DMS114 treated with DMSO at 0.1 percent for 48 hours (cell line): ENCODE data around the gene OBSCN.

ENCODE experiments used
- DNase-seq: peaks from one replicate; lab custom pipeline; 2025; ENCODE audit not compliant: unreplicated experiment; lab: John Stamatoyannopoulos, UW

Gene OBSCN

GRCh38 chr1:228408869-228409805 is 201.3 kb downstream of the OBSCN start:
- no peak for DNase-seq

- DNase-seq, result no peak
These were observed 202.2 kb downstream of the OBSCN start for GRCh38 chr1:228410015-228410414.

GRCh38 chr1:228410671-228411070 is 202.8 kb downstream of the OBSCN start:
- no peak for DNase-seq

- no peak for DNase-seq
These were observed 203.3 kb downstream of the OBSCN start for GRCh38 chr1:228411121-228411520.

DNA sequence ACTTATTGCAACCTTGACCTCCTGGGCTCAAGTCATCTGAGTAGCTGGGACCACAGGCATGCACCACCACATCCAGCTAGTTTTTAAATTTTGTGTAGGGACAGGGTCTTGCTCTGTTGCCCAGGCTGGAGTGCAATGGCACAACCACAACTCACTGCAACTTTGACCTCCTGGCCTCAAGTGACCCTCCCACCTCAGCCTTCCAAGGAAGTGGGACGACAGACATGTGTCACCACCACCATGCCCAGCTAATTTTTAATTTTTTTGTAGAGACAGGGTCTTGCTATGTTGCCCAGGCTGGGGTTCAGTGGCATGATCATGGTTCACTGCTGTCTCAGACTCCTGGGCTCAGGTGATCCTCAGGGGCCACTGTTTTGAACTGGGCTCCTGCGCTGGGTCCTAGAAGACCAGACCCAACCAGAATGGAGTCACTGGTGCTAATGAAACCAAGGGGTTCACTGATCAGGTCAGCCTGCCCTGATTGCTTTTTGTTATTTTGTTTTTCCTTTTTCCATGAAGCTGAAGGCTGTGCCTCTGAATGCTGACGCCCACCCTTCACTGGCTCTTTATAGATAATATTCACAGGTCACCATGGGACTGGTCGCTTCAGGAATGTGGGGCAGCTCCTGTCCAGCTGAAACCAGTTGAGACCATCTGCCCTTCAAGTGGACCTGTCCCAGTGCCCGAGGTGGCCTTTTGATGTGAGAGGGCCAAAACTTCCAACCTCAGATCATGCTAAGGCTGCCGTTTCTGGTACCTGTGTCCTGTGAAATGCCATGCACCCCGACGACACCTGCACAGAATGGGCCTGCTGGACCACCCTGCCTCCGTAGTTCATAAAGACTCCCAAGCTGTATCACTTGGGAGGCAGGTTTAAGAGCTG is 203.9 kb downstream of the OBSCN start:
- DNase-seq, result no peak

DNA sequence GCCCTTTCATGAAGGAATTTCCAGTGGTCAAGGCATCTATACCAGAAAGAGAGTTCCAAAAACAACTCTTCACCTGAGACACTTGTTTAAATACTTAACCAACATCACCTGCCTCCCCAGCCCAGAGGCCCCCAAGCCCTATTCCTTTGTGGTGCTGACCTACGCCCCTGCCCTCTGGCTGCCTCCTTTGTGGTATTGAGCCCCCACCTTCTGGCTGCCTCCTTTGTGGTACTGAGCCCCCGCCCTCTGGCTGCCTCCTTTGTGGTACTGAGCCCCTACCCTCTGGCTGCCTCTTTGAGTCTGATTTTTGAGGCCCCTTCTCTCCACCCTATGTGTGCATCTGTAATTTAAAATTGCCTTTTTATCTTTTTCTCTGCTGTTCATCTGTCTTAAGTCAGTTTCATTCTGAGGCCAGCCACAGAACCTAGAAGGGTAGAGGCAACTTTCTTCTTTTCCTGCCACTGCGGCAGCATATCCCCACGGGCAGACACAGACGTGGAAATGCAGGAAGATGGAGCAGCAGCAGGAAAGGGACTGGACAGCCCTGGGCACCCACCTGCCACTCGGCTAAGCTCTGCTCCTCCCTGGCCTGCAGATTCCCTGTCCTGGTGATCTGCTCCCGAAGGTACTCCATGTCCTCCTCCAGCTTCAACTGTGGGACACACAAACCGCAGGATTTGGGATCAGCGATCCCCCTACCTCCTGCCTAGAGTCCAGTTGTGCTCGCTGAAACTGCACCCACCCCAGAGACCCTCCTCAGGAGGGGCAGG is 205.6 kb downstream of the OBSCN start:
- DNase-seq, result no peak

DNA sequence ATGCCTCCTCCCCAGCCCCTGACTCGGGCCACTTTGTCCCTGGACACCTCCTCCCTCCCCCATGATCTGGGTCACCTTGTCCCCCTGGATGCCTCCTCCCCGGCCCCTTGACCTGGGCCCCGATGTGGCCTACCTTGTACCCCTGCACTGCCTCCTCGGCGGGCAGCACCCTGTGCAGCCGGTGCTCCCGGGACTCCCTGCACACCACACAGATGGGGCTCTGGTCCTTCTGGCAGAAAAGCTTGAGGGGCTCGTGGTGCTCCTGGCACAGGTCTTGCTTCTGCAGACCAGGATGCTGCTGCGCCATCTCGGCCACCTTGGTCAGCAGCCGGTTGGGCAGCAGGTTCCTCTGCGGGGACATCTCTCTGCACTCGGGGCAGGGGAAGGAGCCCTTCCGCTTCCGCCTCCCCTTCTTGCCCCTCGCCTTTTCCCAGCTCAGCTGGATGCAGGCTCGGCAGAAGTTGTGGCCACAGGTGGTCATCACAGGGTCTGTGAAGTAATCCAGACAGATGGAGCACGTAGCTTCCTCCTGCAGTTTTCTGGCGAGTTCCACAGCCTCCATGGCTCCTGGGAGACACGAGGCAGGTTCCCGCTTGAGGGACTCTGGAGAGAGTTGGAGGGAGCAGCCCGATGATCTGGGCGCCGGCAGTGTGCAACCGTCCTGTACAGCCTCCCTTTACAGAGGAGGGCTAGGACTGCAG is 206.8 kb downstream of the OBSCN start:
- no peak for DNase-seq

GRCh38 chr1:228415221-228415620 is 207.4 kb downstream of the OBSCN start:
- no peak for DNase-seq

GRCh38 chr1:228415853-228416216 is 208.0 kb downstream of the OBSCN start:
- no peak for DNase-seq

DNA sequence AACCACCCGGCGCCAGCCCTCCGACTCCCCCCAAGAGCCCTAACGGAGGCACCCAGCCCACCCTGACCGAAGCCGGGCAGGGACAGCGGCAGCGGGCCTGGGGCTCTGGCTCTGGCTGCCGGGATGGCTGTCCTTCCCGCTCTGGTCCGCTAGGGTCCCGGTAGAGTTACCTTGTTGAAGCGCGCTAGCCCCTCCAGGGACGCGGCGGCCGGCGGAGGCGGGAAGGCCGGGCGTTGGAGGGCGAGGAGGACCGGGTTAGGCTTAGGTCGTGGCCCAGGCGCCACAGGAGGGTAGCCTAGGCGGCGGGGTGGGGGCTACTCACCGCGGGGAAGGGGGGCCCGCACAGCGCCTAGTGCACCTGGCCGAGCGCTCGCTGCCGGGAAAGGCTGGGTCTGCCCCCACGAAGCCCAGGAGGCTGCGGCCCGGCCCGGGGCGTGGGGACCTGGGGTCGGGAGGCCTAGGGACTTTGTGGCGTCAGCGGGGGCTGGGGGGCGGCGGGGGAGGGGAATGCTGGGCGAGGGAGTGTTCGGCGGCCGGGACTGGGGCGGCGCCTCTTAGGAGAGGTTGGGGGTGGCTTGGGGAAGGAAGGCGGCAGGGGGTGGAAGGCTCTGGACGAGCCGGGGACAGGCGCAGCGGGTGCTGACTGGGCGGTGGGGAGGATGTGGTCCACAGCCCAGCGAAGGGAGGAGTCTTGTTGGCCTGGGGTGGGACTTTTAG is 208.5 kb downstream of the OBSCN start, which contains the start of gene TRIM17:
Gene TRIM17 (minus strand): TSS at position 645 of the 717 bp plus-strand sequence. CDS start 1,789 bp downstream, outside the sequence.
- DNase-seq, result peak; percentile 21

DNA sequence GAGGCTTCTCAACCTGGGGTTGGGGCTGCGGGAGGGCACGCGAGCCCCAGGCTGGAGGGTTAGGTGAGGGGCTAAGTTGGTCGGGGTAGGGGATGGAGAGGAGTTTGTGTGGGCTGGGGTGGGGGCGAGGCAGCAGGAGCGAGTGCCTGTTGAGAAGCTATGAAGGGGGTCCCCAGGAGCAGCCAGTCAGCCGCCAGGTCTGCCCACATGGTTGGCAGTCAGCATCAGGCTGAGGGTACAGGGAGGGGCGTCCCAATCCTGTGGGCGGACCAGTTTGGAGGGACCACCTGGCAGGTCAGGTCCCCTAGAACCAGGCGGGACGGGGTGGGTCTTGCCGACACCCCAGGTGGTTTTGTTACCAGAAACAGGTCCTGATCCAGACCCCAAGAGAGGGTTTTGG is 209.2 kb downstream of the OBSCN start:
- no peak for DNase-seq

GRCh38 chr1:228417483-228418203 is 209.8 kb downstream of the OBSCN start:
- DNase-seq, result no peak

DNA sequence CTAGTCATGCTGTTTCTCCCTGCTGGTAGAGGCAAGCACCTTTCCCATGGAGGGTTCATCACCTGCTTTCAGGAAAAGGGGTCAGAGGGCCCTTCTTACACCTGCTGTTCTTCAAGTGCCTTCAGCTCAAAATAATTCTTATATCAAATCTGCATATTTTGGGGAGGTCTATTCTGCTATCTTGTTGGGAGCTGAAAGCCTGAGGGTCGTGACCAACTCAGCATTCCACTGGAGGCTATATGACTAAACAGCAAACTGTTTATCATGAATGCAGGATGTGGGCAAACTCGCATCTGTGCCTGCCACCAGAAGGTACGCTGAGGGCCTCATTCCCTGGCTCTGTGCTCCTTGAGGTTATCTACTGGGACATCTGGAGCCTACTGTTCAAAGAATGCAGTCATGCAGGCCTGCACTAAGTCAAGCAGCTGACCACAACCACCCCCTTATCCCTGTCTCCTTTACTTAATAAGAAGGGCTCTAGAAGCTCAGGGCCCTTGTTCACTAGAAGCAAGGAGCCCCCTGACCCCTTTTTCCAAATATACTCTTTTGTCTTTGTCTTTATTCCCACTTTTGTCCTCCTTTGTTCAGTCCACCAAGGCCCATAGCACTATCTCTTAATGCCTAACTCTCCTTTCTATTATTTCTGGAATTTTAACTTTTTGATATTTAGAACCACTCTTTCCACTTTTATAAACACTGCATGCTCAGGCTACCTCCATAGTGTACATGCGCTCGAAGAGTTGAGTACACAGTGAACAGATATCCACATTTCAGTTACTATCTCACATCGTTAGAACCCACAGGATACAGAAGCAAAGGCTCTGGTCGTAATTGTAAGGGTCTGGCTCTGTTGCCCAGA is 213.4 kb downstream of the OBSCN start:
- no peak for DNase-seq

DNA sequence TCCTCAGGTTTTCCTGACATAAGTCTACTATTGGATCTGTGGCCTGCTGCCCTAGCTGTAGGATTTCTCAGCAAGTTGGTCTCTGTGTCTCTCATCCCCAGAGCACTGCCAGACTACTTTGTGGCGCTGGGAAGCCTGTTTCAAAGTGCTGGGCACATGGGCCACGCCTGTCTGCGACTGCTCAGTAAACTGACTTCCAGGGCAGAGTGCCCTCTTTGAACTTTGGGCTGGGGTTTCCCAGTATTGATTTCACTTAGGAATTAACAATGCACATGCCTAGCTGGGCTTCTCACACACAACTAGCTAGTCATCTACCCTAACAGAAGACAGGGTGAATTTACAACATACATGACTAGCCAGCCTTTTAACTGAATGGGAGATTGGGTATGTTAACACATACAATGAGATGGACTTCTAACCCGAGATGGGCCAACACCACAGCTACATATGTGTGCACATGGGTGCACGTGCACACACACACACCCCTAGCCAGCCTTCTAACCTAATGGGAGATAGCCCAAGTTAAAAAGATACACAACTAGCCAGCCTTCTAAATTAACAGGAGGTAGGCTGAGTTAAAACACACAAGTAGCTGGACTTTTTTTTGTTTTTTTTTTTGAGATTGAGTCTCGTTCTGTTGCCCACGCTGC is 215.7 kb downstream of the OBSCN start:
- no peak for DNase-seq

DNA sequence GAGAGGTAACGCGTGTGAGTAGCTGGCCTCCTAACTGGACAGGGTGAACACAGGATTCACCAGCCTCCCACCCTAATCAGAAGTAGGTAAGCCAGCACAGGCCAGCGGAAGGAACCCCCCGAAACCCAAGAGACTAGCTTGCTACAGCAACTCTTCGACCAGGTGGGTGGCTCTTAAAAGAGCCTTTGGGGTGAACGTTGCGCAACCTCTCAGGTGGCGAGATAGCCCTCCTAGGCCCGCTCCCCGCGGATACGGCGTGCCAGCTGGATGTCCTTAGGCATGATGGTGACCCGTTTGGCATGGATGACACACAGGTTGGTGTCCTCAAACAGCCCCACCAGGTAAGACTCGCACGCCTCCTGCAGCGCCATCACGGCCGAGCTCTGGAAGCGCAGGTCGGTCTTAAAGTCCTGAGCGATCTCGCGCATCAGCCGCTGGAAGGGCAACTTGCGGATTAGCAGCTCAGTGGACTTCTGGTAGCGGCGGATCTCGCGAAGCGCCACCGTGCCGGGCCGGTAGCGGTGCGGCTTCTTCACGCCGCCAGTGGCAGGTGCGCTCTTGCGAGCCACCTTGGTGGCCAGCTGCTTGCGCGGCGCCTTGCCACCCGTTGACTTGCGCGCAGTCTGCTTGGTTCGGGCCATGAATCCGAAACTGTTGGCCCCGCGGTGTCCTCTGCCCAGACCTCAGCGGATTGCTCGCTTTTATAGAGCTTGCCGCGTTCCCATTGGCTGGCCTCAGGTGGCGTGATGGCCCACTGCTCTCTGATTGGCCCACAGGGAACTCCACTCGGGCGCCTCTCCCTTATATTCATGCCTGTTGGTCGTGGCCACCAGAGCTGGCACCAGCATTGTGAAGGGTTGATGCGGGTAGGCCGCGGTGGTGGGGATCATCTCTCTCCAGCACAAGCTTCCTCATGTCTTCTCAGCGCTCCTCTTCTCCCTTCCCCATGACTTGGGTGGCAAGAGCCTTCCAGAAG is 217.1 kb downstream of the OBSCN start:
- no peak for DNase-seq

DNA sequence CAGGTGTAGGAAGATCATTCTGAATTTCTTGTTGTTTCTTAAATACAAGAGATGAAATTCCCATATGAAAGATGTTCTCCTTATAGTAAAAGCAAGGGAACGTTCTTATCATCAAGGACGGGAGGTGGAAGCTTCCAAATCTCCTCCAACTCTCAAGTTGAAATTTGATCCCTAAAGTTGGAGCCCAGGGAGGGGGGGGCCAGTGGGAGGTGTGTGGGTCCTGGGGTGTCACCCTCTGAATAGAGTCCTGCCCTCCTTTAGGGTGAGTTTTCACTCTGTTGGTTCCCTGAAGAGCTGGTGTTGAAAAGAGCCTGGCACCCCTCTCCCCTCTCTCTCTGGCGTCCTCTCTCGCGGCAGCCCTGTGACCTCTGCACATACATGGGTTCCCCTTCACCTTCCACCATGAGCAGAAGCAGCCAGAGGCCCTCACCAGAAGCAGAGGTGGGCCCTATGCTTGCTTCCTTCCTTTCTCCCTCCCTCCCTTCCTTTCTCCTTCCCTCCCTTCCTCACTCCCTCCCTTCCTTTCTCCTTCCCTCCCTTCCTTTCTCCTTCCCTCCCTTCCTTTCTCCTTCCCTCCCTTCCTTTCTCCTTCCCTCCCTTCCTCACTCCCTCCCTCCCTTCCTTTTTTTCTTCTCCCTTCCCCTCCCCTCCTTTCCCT is 218.8 kb downstream of the OBSCN start:
- no peak for DNase-seq
